ENCODE data around the gene GPR155.
"Not testable (repeated sequence)": the region's sequence is repeated elsewhere in the genome, so short reads cannot be mapped to it uniquely, and the experiment has no call there.

The GPR155 gene

GRCh38 chr2:174389542-174389941 lies 97.3 kb downstream of the GPR155 start:
- no peak overlapping the region for H3K4me3 ChIP-seq
- H3K27ac ChIP-seq, result no peak overlapping the region
- no peak for DNase-seq (ENCODE audit: low spot score)
- TF ChIP-seq CTCF (IDR thresholded peaks at IDR 0.05), result no peak

GRCh38 chr2:174388706-174389105 lies 98.1 kb downstream of the GPR155 start:
- not testable (repeated sequence) for DNase-seq (ENCODE audit: low spot score); H3K27ac ChIP-seq

GRCh38 chr2:174385201-174385600 lies 101.6 kb downstream of the GPR155 start:
- DNase-seq (ENCODE audit: low spot score), result no peak
- TF ChIP-seq CTCF (IDR thresholded peaks at IDR 0.05), result no peak
- no peak overlapping the region for H3K27ac ChIP-seq
- no peak overlapping the region for H3K4me3 ChIP-seq

More at GRCh38 chr2:174388706-174389105, 98.1 kb downstream of the GPR155 start:
- not testable (repeated sequence) for H3K4me3 ChIP-seq

- Histone ChIP-seq H3K4me3 (no peak overlapping the region), H3K27ac (no peak overlapping the region)
- TF ChIP-seq CTCF (IDR thresholded peaks at IDR 0.05), result no peak
- no peak for DNase-seq (ENCODE audit: low spot score)
Measured at GRCh38 chr2:174383796-174384195, 103.0 kb downstream of the GPR155 start.
